DND-41 (cell line): ENCODE measurements around the gene ACTR3C.

Experiments
- CTCF ChIP-seq: IDR thresholded peaks from 2 replicates; pipeline ENCODE4 v1.5.1; 2012; ENCODE audit warnings: borderline replicate concordance, low read length, moderate library complexity, mild to moderate bottlenecking; ENCODE audit not compliant: poor library complexity, severe bottlenecking; ENCODE audit errors: extremely low read depth
- EZH2 ChIP-seq: IDR thresholded peaks from 3 replicates; pipeline ENCODE4 v1.6.1; 2012; ENCODE audit warnings: borderline replicate concordance, low read depth, mild to moderate bottlenecking, moderate library complexity, low read length, inconsistent platforms; ENCODE audit not compliant: severe bottlenecking

GRCh38 chr7:150314639-150315239 is 8.6 kb downstream of the ACTR3C start:
- TF ChIP-seq CTCF = no peak
- TF ChIP-seq EZH2 = no peak
